ENCODE results near the gene DOCK9. TPM values are rescaled to one million over a fixed set of nuclear protein-coding genes. Genes with fewer than 3 reads are reported as not detected.
A peak's percentile ranks its signal among the peaks of the same experiment; 100 is the strongest.
"Not testable (repeated sequence)": the region's sequence is repeated elsewhere in the genome, so short reads cannot be mapped to it uniquely, and the experiment has no call there.

Gene DOCK9
- total and polyA plus RNA-seq, 4 donors, result 48.8 to 193 (median 133) TPM

DNA sequence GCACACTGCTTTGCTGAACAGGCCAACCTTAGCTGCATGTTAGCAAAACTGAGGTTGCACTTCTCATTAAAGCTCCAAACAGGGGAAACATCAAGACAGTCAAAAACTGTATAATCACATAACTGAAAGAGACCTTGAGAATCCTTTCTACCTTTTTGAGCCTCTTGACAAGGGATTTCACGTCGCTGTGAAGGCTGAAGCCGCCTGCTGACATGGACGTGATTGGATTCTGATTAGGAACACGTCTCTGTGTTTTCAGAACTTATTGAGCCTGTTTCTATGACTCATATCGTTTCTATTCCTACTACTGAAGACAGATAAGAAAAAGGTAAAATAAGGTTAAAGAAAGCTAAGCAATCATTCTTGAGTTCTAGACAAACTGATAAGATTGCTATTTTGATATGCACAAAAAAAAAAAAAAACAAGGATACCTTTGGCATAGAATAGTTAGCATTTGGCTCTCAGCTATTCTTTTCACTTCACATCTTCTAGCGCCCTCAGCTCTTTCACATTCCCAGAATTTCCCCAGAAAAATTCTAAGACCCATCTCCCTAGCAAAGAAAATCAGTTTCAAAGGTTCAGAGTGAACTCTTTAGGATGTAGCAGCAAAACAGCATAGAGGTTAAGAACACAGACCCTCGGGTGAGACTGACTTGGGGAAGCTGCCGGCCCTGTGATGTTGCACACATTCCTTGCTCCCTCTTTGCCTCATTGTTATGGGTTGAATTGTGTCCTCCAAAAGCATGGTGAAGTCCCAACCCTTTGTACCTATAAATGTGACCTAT, 81.6 kb downstream of the DOCK9 start:
- WGBS, 2 donors, result 79 to 85% methylated on average over 9 of the region's 9 CpGs
- Histone ChIP-seq H3K27ac (ENCODE audit: low read depth in 1 of 2, low read length in 1 of 2) (no peak overlapping the region), H3K36me3 (ENCODE audit: control insufficient read depth in 4 of 4, insufficient read depth in 4 of 4, low read length in 4 of 4) (peaks cover 0 to 28% (median 11%) of the 10 kb centered on the region in 4 donors), H3K9ac (ENCODE audit: insufficient read depth in 1 of 2, low read length in 2 of 2) (no peak overlapping the region), H3K4me3 (no peak overlapping the region), H3K27me3 (ENCODE audit: control insufficient read depth in 3 of 3, insufficient read depth in 3 of 3, low read length in 2 of 3) (no peaks in the 10 kb centered on the region), H3K9me3 (ENCODE audit: control insufficient read depth in 4 of 4, insufficient read depth in 3 of 4, low read length in 3 of 4) (no peaks in the 10 kb centered on the region), H3K4me1 (ENCODE audit: control insufficient read depth in 5 of 5, insufficient read depth in 5 of 5, low read length in 5 of 5) (peaks cover 5 to 40% (median 16%) of the 10 kb centered on the region in 5 donors)
- ATAC-seq (ENCODE audit: insufficient read depth, low FRiP score), result no peak
- TF ChIP-seq CTCF (IDR thresholded peaks at IDR 0.05; ENCODE audit: control extremely low read depth, extremely low read depth), result no peak
- peak in 2 of 3 donors; percentile 6 to 14 for DNase-seq

DNA sequence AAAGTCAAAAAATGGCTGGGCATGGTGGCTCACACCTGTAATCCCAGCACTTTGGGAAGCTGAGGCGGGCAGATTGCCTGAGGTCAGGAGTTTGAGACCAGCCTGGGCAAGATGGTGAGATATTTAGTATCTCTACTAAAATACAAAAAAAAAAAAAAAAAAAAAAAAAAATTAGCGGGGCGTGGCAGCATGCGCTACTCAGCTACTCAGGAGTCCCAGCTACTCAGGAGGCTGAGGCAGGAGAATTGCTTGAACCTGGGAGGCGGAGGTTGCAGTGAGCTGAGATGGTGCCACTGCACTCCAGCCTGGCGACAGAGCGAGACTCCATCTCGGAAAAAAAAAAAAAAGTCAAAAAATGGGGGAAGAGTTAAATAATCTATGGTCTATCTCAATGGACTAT, 83.0 kb downstream of the DOCK9 start:
- not testable (repeated sequence) for H3K9me3 ChIP-seq (ENCODE audit: control insufficient read depth in 4 of 4, insufficient read depth in 3 of 4, low read length in 3 of 4); H3K27me3 ChIP-seq (ENCODE audit: control insufficient read depth in 3 of 3, insufficient read depth in 3 of 3, low read length in 2 of 3); H3K4me3 ChIP-seq; DNase-seq; H3K9ac ChIP-seq (ENCODE audit: insufficient read depth in 1 of 2, low read length in 2 of 2); ATAC-seq (ENCODE audit: insufficient read depth, low FRiP score); H3K27ac ChIP-seq (ENCODE audit: low read depth in 1 of 2, low read length in 1 of 2)
- peaks cover 0 to 30% (median 8%) of the 10 kb centered on the region in 4 donors for H3K36me3 ChIP-seq (ENCODE audit: control insufficient read depth in 4 of 4, insufficient read depth in 4 of 4, low read length in 4 of 4)
- H3K4me1 ChIP-seq (ENCODE audit: control insufficient read depth in 5 of 5, insufficient read depth in 5 of 5, low read length in 5 of 5), result peaks cover 9 to 51% (median 19%) of the 10 kb centered on the region in 5 donors
- WGBS, 2 donors, result 95 to 98% methylated on average over 8 of the region's 8 CpGs

- Histone ChIP-seq H3K36me3 (ENCODE audit: control insufficient read depth in 4 of 4, insufficient read depth in 4 of 4, low read length in 4 of 4) (peaks cover 0 to 28% (median 8%) of the 10 kb centered on the region in 4 donors), H3K4me3 (no peak overlapping the region), H3K27me3 (ENCODE audit: control insufficient read depth in 3 of 3, insufficient read depth in 3 of 3, low read length in 2 of 3) (no peaks in the 10 kb centered on the region), H3K9me3 (ENCODE audit: control insufficient read depth in 4 of 4, insufficient read depth in 3 of 4, low read length in 3 of 4) (no peaks in the 10 kb centered on the region), H3K9ac (ENCODE audit: insufficient read depth in 1 of 2, low read length in 2 of 2) (no peak overlapping the region), H3K27ac (ENCODE audit: low read depth in 1 of 2, low read length in 1 of 2) (no peak overlapping the region), H3K4me1 (ENCODE audit: control insufficient read depth in 5 of 5, insufficient read depth in 5 of 5, low read length in 5 of 5) (peaks cover 9 to 51% (median 19%) of the 10 kb centered on the region in 5 donors)
- TF ChIP-seq CTCF (IDR thresholded peaks at IDR 0.05; ENCODE audit: control extremely low read depth, extremely low read depth), result no peak
- DNase-seq, result peak in 2 of 3 donors; percentile 90 to 96
- ATAC-seq (ENCODE audit: insufficient read depth, low FRiP score), result no peak
- 62 to 78% methylated on average over 5 of the region's 5 CpGs for WGBS, 2 donors
These were observed 84.5 kb downstream of the DOCK9 start for GRCh38 chr13:98893371-98893770.

- TF ChIP-seq CTCF (IDR thresholded peaks at IDR 0.05; ENCODE audit: control extremely low read depth, extremely low read depth), result no peak
- whole genome bisulfite sequencing, 2 donors, result 16 to 44% methylated on average over 5 of the region's 5 CpGs
- Histone ChIP-seq H3K27me3 (ENCODE audit: control insufficient read depth in 3 of 3, insufficient read depth in 3 of 3, low read length in 2 of 3) (no peaks in the 10 kb centered on the region), H3K9me3 (ENCODE audit: control insufficient read depth in 4 of 4, insufficient read depth in 3 of 4, low read length in 3 of 4) (no peaks in the 10 kb centered on the region), H3K27ac (ENCODE audit: low read depth in 1 of 2, low read length in 1 of 2) (peak overlapping the region in 1 of 2 donors; percentile 26), H3K9ac (ENCODE audit: insufficient read depth in 1 of 2, low read length in 2 of 2) (no peak overlapping the region), H3K4me1 (ENCODE audit: control insufficient read depth in 5 of 5, insufficient read depth in 5 of 5, low read length in 5 of 5) (peaks cover 9 to 51% (median 19%) of the 10 kb centered on the region in 5 donors), H3K36me3 (ENCODE audit: control insufficient read depth in 4 of 4, insufficient read depth in 4 of 4, low read length in 4 of 4) (peaks cover 0 to 25% (median 7%) of the 10 kb centered on the region in 4 donors), H3K4me3 (no peak overlapping the region)
- no peak for ATAC-seq (ENCODE audit: insufficient read depth, low FRiP score)
- DNase-seq, result peak; percentile 29 to 72 (median 60)
These were observed 85.0 kb downstream of the DOCK9 start for GRCh38 chr13:98892821-98893220.

All from lung (tissue), 12 donors.